Astrocyte (in vitro differentiated cells and primary cell): Measurements from ENCODE around the gene VRK2.

Experiments used
- CTCF ChIP-seq: IDR thresholded peaks from 2 replicates; pipeline ENCODE4 v1.5.1; 2011; ENCODE audit warnings: low read depth, mild to moderate bottlenecking, inconsistent platforms, low read length, moderate library complexity; ENCODE audit not compliant: insufficient read depth
- EZH2 ChIP-seq: IDR thresholded peaks from 2 replicates; pipeline ENCODE4 v1.6.1; 2012; ENCODE audit warnings: mild to moderate bottlenecking, low read length, inconsistent platforms; ENCODE audit not compliant: insufficient read depth

DNA sequence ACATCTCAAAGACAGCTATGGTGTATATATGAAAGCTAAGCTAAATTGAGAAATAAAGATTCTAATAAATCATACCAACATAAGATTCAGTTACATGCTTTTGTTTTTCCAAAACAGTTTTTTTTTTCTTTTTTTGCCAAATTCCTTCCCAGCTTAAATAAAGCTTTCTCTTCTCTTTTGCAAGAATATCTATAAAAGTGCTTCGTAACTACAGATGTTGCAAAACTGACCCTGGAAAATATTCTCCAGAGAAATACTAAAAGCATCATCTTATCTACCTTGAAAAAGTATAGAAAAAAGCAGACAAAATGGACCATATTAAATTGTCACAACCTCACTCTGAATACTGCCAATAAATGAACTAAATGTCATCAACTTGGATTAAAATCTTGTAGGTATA is 155.8 kb downstream of the VRK2 start:
- no peak for TF ChIP-seq CTCF
- no peak for TF ChIP-seq EZH2
